HepG2 (cell line): ENCODE measurements around the gene PKM. TPM values are rescaled to one million over a fixed set of nuclear protein-coding genes. Genes with fewer than 3 reads are reported as not detected.

ENCODE experiments used
- ATAC-seq: fragments of 200-7000 bp; cut with Tn5 transposase; 3 replicates; pipeline ENCODE4 v1.9.1; 2020; ENCODE audit warnings: mild to moderate bottlenecking, moderate library complexity
- BruUV-seq: library from RNA; stranded (reverse); fragments of 400-500 nt; replicated peaks from 2 replicates; lab custom pipeline; 2021; lab: Mats Ljungman, UMichigan
- CTCF ChIA-PET: fragments of 300-600 bp; formaldehyde crosslinking; extraction: SDS; loops from one replicate; lab custom pipeline; 2021; ENCODE audit warnings: low total read pairs, inconsistent platforms, low intra/inter-chr PET ratio; lab: Yijun Ruan, JAX
- POLR2A ChIA-PET: fragments of 350-600 bp; sonication (Branson Sonifier 250); formaldehyde crosslinking; loops from one replicate; lab custom pipeline; 2020; ENCODE audit warnings: antibody characterized with exemption, inconsistent platforms; lab: Yijun Ruan, JAX
- DNase-seq: peaks from one replicate; pipeline ENCODE4 v3.0.0-alpha.2; 2015; ENCODE audit warnings: low spot score
- FAIRE-seq: peaks from 3 replicates; lab custom pipeline; 2011; peaks lifted over from hg19 to GRCh38; lab: Jason Lieb, UNC
- H2AFZ ChIP-seq: one replicate; pipeline ENCODE4 v1.6.1; 2011; ENCODE audit warnings: low read length, inconsistent platforms
- H3K27ac ChIP-seq: fragments of 300-600 bp; 3 replicates; pipeline ENCODE4 v1.8.0; 2011; ENCODE audit warnings: mixed run types, mild to moderate bottlenecking, mixed read lengths, low read length, inconsistent platforms; ENCODE audit not compliant: insufficient read depth; ENCODE audit errors: extremely low read length
- H3K27me3 ChIP-seq, 2 experiments: fragments of 200-600 bp in 1 of 2; 2 replicates in 1 of 2; 3 replicates in 1 of 2; pipeline versions ENCODE4 v1.6.0 to v1.8.0; 2011; ENCODE audit warnings: low read length in 2 of 2, mild to moderate bottlenecking in 2 of 2, moderate library complexity in 2 of 2, inconsistent platforms in 1 of 2; ENCODE audit not compliant: insufficient read depth in 2 of 2, control insufficient read depth in 1 of 2
- H3K36me3 ChIP-seq, 2 experiments: fragments of 200-600 bp in 1 of 2; replicated peaks in 1 of 2; 2 replicates in 1 of 2; 3 replicates in 1 of 2; pipeline versions ENCODE4 v1.5.1 to v1.8.0; 2011; ENCODE audit warnings: low read length in 2 of 2, inconsistent platforms in 1 of 2; ENCODE audit not compliant: insufficient read depth in 2 of 2, control insufficient read depth in 1 of 2
- H3K4me1 ChIP-seq: 2 replicates; pipeline ENCODE4 v1.5.1; 2012; ENCODE audit warnings: low read length, inconsistent platforms; ENCODE audit not compliant: insufficient read depth
- H3K4me2 ChIP-seq: 2 replicates; pipeline ENCODE4 v1.6.0; 2011; ENCODE audit warnings: low read depth, low read length, inconsistent platforms
- H3K4me3 ChIP-seq, 3 experiments: fragments of 200-600 bp in 1 of 3; sonication (generic), shearing (Covaris generic) in 1 of 3; replicated peaks in 1 of 3; 2 replicates each; pipeline ENCODE4 v1.5.1; 2011 to 2016; ENCODE audit warnings: low read length in 3 of 3, inconsistent platforms in 2 of 3, low read depth in 2 of 3, mild to moderate bottlenecking in 2 of 3, control low read depth in 1 of 3, mixed read lengths in 1 of 3; ENCODE audit not compliant: insufficient read depth in 1 of 3
- H3K79me2 ChIP-seq: one replicate; pipeline ENCODE4 v1.6.1; 2011; ENCODE audit warnings: low read length, inconsistent platforms; ENCODE audit not compliant: insufficient read depth
- H3K9ac ChIP-seq: 2 replicates; pipeline ENCODE4 v1.6.0; 2011; ENCODE audit warnings: mild to moderate bottlenecking, low read depth, low read length, inconsistent platforms; ENCODE audit not compliant: insufficient read depth
- H3K9me3 ChIP-seq: 2 replicates; pipeline ENCODE4 v1.5.1; 2012; ENCODE audit warnings: mild to moderate bottlenecking, low read length
- H4K20me1 ChIP-seq: 2 replicates; pipeline ENCODE4 v1.6.0; 2011; ENCODE audit warnings: inconsistent platforms, mild to moderate bottlenecking, low read length, moderate library complexity; ENCODE audit not compliant: insufficient read depth
- AGO2 ChIP-seq: fragments of 200-400 bp; formaldehyde crosslinking; optimal IDR thresholded peaks from 2 replicates; pipeline ENCODE3; 2017; ENCODE audit warnings: mild to moderate bottlenecking, low read depth, low read length, moderate library complexity
- CBX5 ChIP-seq: sonication (generic); formaldehyde crosslinking; IDR thresholded peaks from 2 replicates; pipeline ENCODE4 v1.4.0; 2020; ENCODE audit warnings: missing genetic modification reagents, borderline replicate concordance
- CC2D1A ChIP-seq: sonication (generic); formaldehyde crosslinking; IDR thresholded peaks from 2 replicates; pipeline ENCODE4 v1.8.1; 2023; ENCODE audit warnings: mild to moderate bottlenecking, missing genetic modification reagents
- POLR2A ChIP-seq, 2 experiments: IDR thresholded peaks; 2 replicates each; pipeline ENCODE4 v1.6.1; 2011; ENCODE audit warnings: low read depth in 2 of 2, low read length in 2 of 2, mild to moderate bottlenecking in 1 of 2, moderate library complexity in 1 of 2; ENCODE audit not compliant: insufficient read depth in 1 of 2
- POLR2AphosphoS5 ChIP-seq: IDR thresholded peaks from 2 replicates; pipeline ENCODE4 v1.6.1; 2012; ENCODE audit warnings: low read depth, low read length
- RBM22 ChIP-seq: fragments of 200-400 bp; formaldehyde crosslinking; optimal IDR thresholded peaks from 2 replicates; pipeline ENCODE3; 2017; ENCODE audit warnings: mild to moderate bottlenecking, low read length, moderate library complexity
- ZKSCAN5 ChIP-seq: sonication (generic); formaldehyde crosslinking; IDR thresholded peaks from 2 replicates; pipeline ENCODE4 v1.5.1; 2020; ENCODE audit warnings: mild to moderate bottlenecking, missing genetic modification reagents
- ZNF556 ChIP-seq: sonication (generic); formaldehyde crosslinking; IDR thresholded peaks from 2 replicates; pipeline ENCODE4 v1.4.0; 2020; ENCODE audit warnings: mild to moderate bottlenecking, missing genetic modification reagents, borderline replicate concordance
- WGBS: methylation state at CpG from one replicate; pipeline ENCODE4 v1.1.6; 2017; ENCODE audit warnings: low lambda C conversion rate; 5-methylcytosine and 5-hydroxymethylcytosine counted together
- in situ Hi-C: cut with HindIII; loops from 2 replicates; pipeline ENCODE4 v1.10.0; 2017; ENCODE audit warnings: low pct_unique_long_range_greater_than_20kb; ENCODE audit not compliant: extremely low pct_ligation_motif_present
- intact Hi-C: fragments of 100-400 bp; cut with micrococcal nuclease; formaldehyde crosslinking; loops from one replicate; pipeline ENCODE4 v1.10.0; 2022; ENCODE audit not compliant: unreplicated experiment
- polyA plus RNA-seq, 8 experiments: library from polyadenylated mRNA; depleted of rRNA in 3 of 8; stranded (reverse) in 7 of 8; unstranded in 1 of 8; fragments of >200 nt; fragmentation: Illumina TruSeq in 4 of 8; extraction: Trizol in 4 of 8; gene quantifications; 2 replicates each; pipeline versions ENCODE4 v1.2.1 to v1.2.3, GENCODE V29; 2011 to 2016; ENCODE audit warnings: low read depth in 4 of 8, missing spikeins in 1 of 8, mixed read lengths in 1 of 8; ENCODE audit not compliant: insufficient read depth in 1 of 8
- total RNA-seq, 5 experiments: library from RNA; depleted of rRNA; stranded (reverse); fragments of >200 nt; fragmentation: Illumina TruSeq; extraction: Trizol; gene quantifications; 2 replicates each; pipeline ENCODE4 v1.2.3, GENCODE V29; 2016; ENCODE audit warnings: low read depth in 1 of 5
- TF ChIP-seq, protein P1 (sequence below): sonication (generic); formaldehyde crosslinking; conservative IDR thresholded peaks from 2 replicates; pipeline ENCODE4 v1.8.1; 2023; ENCODE audit warnings: missing genetic modification reagents

The PKM gene
- total and polyA plus RNA-seq, 2 of the 13 experiments (the other 11 are each of a cell fraction or from before 2014, with no cell fraction given): 488 to 780 TPM

- intact Hi-C loops: no loop called here
- TF ChIP-seq POLR2AphosphoS5 (peak; percentile 10; the same call in 1 of the 2 replicates), CC2D1A (CRISPR knock-in tag) (no peak), AGO2 (peak; percentile 49), RBM22 (peak; percentile 38), POLR2A (IDR thresholded peaks at IDR 0.05; ENCODE audit: insufficient read depth in 1 of 2, low read depth in 2 of 2, low read length in 2 of 2) (0 out of 4 replicates have a peak, but pooled peaks of 1 of the 2 experiments have one; percentile 10)
- WGBS: 97% methylated on average over 8 of the region's 10 CpGs
- Histone ChIP-seq H3K4me2 (no peak overlapping the region), H3K36me3 (peaks cover 61 to 96% of the 10 kb centered on the region in 2 experiments), H3K4me3 (no peak overlapping the region), H3K27me3 (no peaks in the 10 kb centered on the region), H3K9me3 (no peaks in the 10 kb centered on the region), H4K20me1 (peaks cover 86% of the 10 kb centered on the region), H2AFZ (no peak overlapping the region), H3K9ac (no peak overlapping the region), H3K4me1 (peaks cover 9% of the 10 kb centered on the region; the same call in 1 of the 2 replicates), H3K27ac (no peak overlapping the region), H3K79me2 (no peaks in the 10 kb centered on the region)
- in situ Hi-C loops: no loop called here
- ATAC-seq (no peak), DNase-seq (no peak), FAIRE-seq (no peak)
- CTCF ChIA-PET: no interaction called here
- POLR2A ChIA-PET: no interaction called here
- BruUV-seq: no TSS peak
These were observed 24.9 kb downstream of the PKM start for GRCh38 chr15:72205896-72206676.

- H3K27ac ChIP-seq: no peak overlapping the region
- H2AFZ ChIP-seq: no peak overlapping the region
- H3K4me3 ChIP-seq: no peak overlapping the region
- H3K4me1 ChIP-seq: peaks cover under 1% of the 10 kb centered on the region; the same call in 1 of the 2 replicates
- FAIRE-seq: no peak
- intact Hi-C loops (no loop called here), in situ Hi-C loops (no loop called here)
- peaks cover 64 to 98% of the 10 kb centered on the region in 2 experiments for H3K36me3 ChIP-seq
- peaks cover 87% of the 10 kb centered on the region for H4K20me1 ChIP-seq
- H3K79me2 ChIP-seq: no peaks in the 10 kb centered on the region
- no peak overlapping the region for H3K9ac ChIP-seq
- DNase-seq: no peak
- ChIA-PET POLR2A (no interaction called here), CTCF (no interaction called here)
- WGBS: 96% methylated on average over 2 of the region's 2 CpGs
- TF ChIP-seq ZKSCAN5 (CRISPR knock-in tag): no peak
- TF ChIP-seq, protein P1, sequence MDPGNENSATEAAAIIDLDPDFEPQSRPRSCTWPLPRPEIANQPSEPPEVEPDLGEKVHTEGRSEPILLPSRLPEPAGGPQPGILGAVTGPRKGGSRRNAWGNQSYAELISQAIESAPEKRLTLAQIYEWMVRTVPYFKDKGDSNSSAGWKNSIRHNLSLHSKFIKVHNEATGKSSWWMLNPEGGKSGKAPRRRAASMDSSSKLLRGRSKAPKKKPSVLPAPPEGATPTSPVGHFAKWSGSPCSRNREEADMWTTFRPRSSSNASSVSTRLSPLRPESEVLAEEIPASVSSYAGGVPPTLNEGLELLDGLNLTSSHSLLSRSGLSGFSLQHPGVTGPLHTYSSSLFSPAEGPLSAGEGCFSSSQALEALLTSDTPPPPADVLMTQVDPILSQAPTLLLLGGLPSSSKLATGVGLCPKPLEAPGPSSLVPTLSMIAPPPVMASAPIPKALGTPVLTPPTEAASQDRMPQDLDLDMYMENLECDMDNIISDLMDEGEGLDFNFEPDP: no peak
- no peak for TF ChIP-seq ZNF556 (CRISPR knock-in tag)
- TF ChIP-seq CBX5 (CRISPR knock-in tag): no peak
- H3K4me2 ChIP-seq: no peak overlapping the region
- H3K9me3 ChIP-seq: no peaks in the 10 kb centered on the region
- ATAC-seq: no peak
- BruUV-seq: no TSS peak
- no peaks in the 10 kb centered on the region for H3K27me3 ChIP-seq
These were observed 25.7 kb downstream of the PKM start for GRCh38 chr15:72205273-72205672.
